Small intestine (tissue), 7 donors: ENCODE data around the gene LY6G6F. TPM values are rescaled to one million over a fixed set of nuclear protein-coding genes. Genes with fewer than 3 reads are reported as not detected.
A peak's percentile ranks its signal among the peaks of the same experiment; 100 is the strongest.

Experiments
- DNase-seq, 2 donors: peaks; one replicate each; pipeline versions ENCODE4 v3.0.0 to v3.0.0-alpha.2; 2013
- FAIRE-seq: peaks from 2 replicates; lab custom pipeline; 2012; peaks lifted over from hg19 to GRCh38; lab: Jason Lieb, UNC
- H3K27ac ChIP-seq, 3 donors: one replicate each; pipeline ENCODE4 v1.5.1; 2013; ENCODE audit warnings: low read length in 2 of 3, mild to moderate bottlenecking in 2 of 3, control low read depth in 1 of 3, inconsistent platforms in 1 of 3, low read depth in 1 of 3, moderate library complexity in 1 of 3
- H3K27me3 ChIP-seq, 3 donors: one replicate each; pipeline ENCODE4 v1.6.1; 2013; ENCODE audit warnings: low read length in 3 of 3, inconsistent platforms in 1 of 3; ENCODE audit not compliant: control insufficient read depth in 3 of 3, insufficient read depth in 3 of 3
- H3K36me3 ChIP-seq, 3 donors: one replicate each; pipeline ENCODE4 v1.6.1; 2013; ENCODE audit warnings: low read length in 3 of 3, inconsistent platforms in 1 of 3, low read depth in 1 of 3, mild to moderate bottlenecking in 1 of 3, moderate library complexity in 1 of 3; ENCODE audit not compliant: control insufficient read depth in 3 of 3, insufficient read depth in 2 of 3
- H3K4me1 ChIP-seq, 3 donors: one replicate each; pipeline ENCODE4 v1.6.1; 2013; ENCODE audit warnings: low read length in 2 of 3, inconsistent platforms in 1 of 3, low read depth in 1 of 3, mild to moderate bottlenecking in 1 of 3, moderate library complexity in 1 of 3; ENCODE audit not compliant: control insufficient read depth in 3 of 3, insufficient read depth in 2 of 3
- H3K4me3 ChIP-seq, 3 donors: one replicate each; pipeline ENCODE4 v1.5.1; 2013; ENCODE audit warnings: low read length in 3 of 3, control low read depth in 1 of 3, inconsistent platforms in 1 of 3, low read depth in 1 of 3, mild to moderate bottlenecking in 1 of 3, moderate library complexity in 1 of 3
- H3K9me3 ChIP-seq, 2 donors: one replicate each; pipeline ENCODE4 v1.6.1; 2013; ENCODE audit warnings: low read depth in 1 of 2, low read length in 1 of 2; ENCODE audit not compliant: control insufficient read depth in 2 of 2, insufficient read depth in 1 of 2
- WGBS, 3 donors: extraction: QIAGEN DNeasy Blood & Tissue Kit; methylation state at CpG; one replicate each; pipeline ENCODE4 v1.1.7; 2013; 5-methylcytosine and 5-hydroxymethylcytosine counted together
- polyA plus RNA-seq, 4 donors: library from polyadenylated mRNA; stranded (reverse) in 3 of 4; unstranded in 1 of 4; fragments of 200-250 nt in 3 of 4; fragments of 120-200 nt in 1 of 4; gene quantifications; one replicate each; pipeline versions ENCODE4 v1.2.1 to v1.2.3, GENCODE V29; 2013
- donor health status: healthy with polysubstance abuse.
- donor health status: control.
- donor health status: control.
- donor health status: Bipolar disorder and iron deficiency.
- donor health status: healthy.

The LY6G6F gene
- polyA plus RNA-seq, 4 donors, result 0.12 TPM; not detected in 3

- Histone ChIP-seq H3K36me3 (peaks cover 16 to 71% (median 19%) of the 10 kb centered on the region in 3 donors), H3K27me3 (no peaks in the 10 kb centered on the region), H3K9me3 (no peaks in the 10 kb centered on the region), H3K4me3 (peak overlapping the region; percentile 61 to 93 (median 85)), H3K4me1 (peaks cover 0 to 39% (median 7%) of the 10 kb centered on the region in 3 donors), H3K27ac (peak overlapping the region; percentile 65 to 85 (median 71))
- FAIRE-seq (no peak), DNase-seq (peak in 1 of 2 donors; percentile 16)
- WGBS, 3 donors, result 2 to 3% (median 2%) methylated on average over 15 of the region's 15 CpGs
Measured at GRCh38 chr6:31666337-31666965, 40.2 kb upstream of the LY6G6F start.

- WGBS, 3 donors, result 79 to 87% (median 85%) methylated on average over 8 of the region's 8 CpGs
- FAIRE-seq, result no peak
- peaks cover 20 to 73% (median 21%) of the 10 kb centered on the region in 3 donors for H3K36me3 ChIP-seq
Measured at GRCh38 chr6:31669676-31670075, 37.0 kb upstream of the LY6G6F start, which contains the start of gene LY6G5B. LY6G5B (plus strand) TSS chr6:31669976; CDS start chr6:31670951, 975 bp downstream.

GRCh38 chr6:31676322-31676903, 30.3 kb upstream of the LY6G6F start:
- no peak overlapping the region for H3K27ac ChIP-seq
- no peaks in the 10 kb centered on the region for H3K27me3 ChIP-seq
- H3K36me3 ChIP-seq, result peaks cover 6 to 32% (median 6%) of the 10 kb centered on the region in 3 donors
- no peak overlapping the region for H3K4me3 ChIP-seq
- DNase-seq (no peak), FAIRE-seq (no peak)
- WGBS, 3 donors, result 83 to 88% (median 86%) methylated on average over 4 of the region's 4 CpGs
- H3K9me3 ChIP-seq, result no peaks in the 10 kb centered on the region
- peaks cover 0 to 12% (median 4%) of the 10 kb centered on the region in 3 donors for H3K4me1 ChIP-seq

More at GRCh38 chr6:31669676-31670075, 37.0 kb upstream of the LY6G6F start, which contains the start of gene LY6G5B:
- Histone ChIP-seq H3K9me3 (no peaks in the 10 kb centered on the region), H3K4me1 (peaks cover 0 to 11% (median 5%) of the 10 kb centered on the region in 3 donors), H3K4me3 (no peak within 1 kb of the TSS), H3K27ac (no peak within 1 kb of the TSS), H3K27me3 (no peaks in the 10 kb centered on the region)
- no peak for DNase-seq

GRCh38 chr6:31676904-31677303, 29.8 kb upstream of the LY6G6F start:
- Histone ChIP-seq H3K27ac (no peak overlapping the region), H3K36me3 (peaks cover 2 to 27% (median 3%) of the 10 kb centered on the region in 3 donors), H3K9me3 (no peaks in the 10 kb centered on the region), H3K27me3 (no peaks in the 10 kb centered on the region), H3K4me3 (no peak overlapping the region), H3K4me1 (peaks cover 0 to 17% (median 4%) of the 10 kb centered on the region in 3 donors)
- 70 to 84% (median 79%) methylated on average over 6 of the region's 6 CpGs for WGBS, 3 donors
- FAIRE-seq (no peak), DNase-seq (no peak)

- no peaks in the 10 kb centered on the region for H3K27me3 ChIP-seq
- H3K36me3 ChIP-seq, result peaks cover 0 to 17% (median 0%) of the 10 kb centered on the region in 3 donors
- no peak overlapping the region for H3K4me3 ChIP-seq
- WGBS, 3 donors, result 74 to 81% (median 80%) methylated on average over 8 of the region's 8 CpGs
- H3K4me1 ChIP-seq, result peaks cover 0 to 20% (median 4%) of the 10 kb centered on the region in 3 donors
- DNase-seq (no peak), FAIRE-seq (no peak)
- no peaks in the 10 kb centered on the region for H3K9me3 ChIP-seq
- no peak overlapping the region for H3K27ac ChIP-seq
Measured at GRCh38 chr6:31677955-31678354, 28.7 kb upstream of the LY6G6F start.

- H3K4me1 ChIP-seq, result peaks cover 0 to 33% (median 4%) of the 10 kb centered on the region in 3 donors
- DNase-seq, result peak; percentile 83 to 89
- H3K9me3 ChIP-seq, result no peaks in the 10 kb centered on the region
- no peaks in the 10 kb centered on the region for H3K27me3 ChIP-seq
- peaks cover 0 to 23% (median 0%) of the 10 kb centered on the region in 3 donors for H3K36me3 ChIP-seq
- FAIRE-seq, result no peak
- WGBS, 3 donors, result 13 to 17% (median 13%) methylated on average over 17 of the region's 17 CpGs
- peak within 1 kb of the TSS; percentile 38 to 57 (median 45) for H3K4me3 ChIP-seq
- peak within 1 kb of the TSS; percentile 52 to 88 (median 77) for H3K27ac ChIP-seq
Measured at GRCh38 chr6:31680226-31681134, 26.2 kb upstream of the LY6G6F start, which contains the start of gene LY6G5C. LY6G5C (minus strand) TSS chr6:31681067; CDS start chr6:31680373, 694 bp downstream.

- Histone ChIP-seq H3K4me1 (peaks cover 0 to 33% (median 4%) of the 10 kb centered on the region in 3 donors), H3K36me3 (peaks cover 0 to 30% (median under 1%) of the 10 kb centered on the region in 3 donors), H3K27me3 (no peaks in the 10 kb centered on the region), H3K9me3 (no peaks in the 10 kb centered on the region), H3K4me3 (peak overlapping the region; percentile 38 to 57 (median 45)), H3K27ac (peak overlapping the region; percentile 52 to 88 (median 77))
- FAIRE-seq (no peak), DNase-seq (peak; percentile 42 to 75)
- 0 to 2% (median 1%) methylated on average over 20 to 40 of the region's 40 CpGs for WGBS, 3 donors
Measured at GRCh38 chr6:31681135-31681671, 25.5 kb upstream of the LY6G6F start.
